Measurements from ENCODE around the gene C19orf81. TPM values are rescaled to one million over a fixed set of nuclear protein-coding genes. Genes with fewer than 3 reads are reported as not detected.

The C19orf81 gene
- total RNA-seq, 1 experiment from 2014 or later: 22.4 TPM

- TF ChIP-seq NFYB (CRISPR knock-in tag; conservative IDR thresholded peaks at IDR 0.05; ENCODE audit: low read depth) (peak; percentile 99), MYBL2 (CRISPR knock-in tag; IDR thresholded peaks at IDR 0.05) (no peak), GRHL2 (CRISPR knock-in tag; IDR thresholded peaks at IDR 0.05; ENCODE audit: insufficient replicate concordance, severe bottlenecking) (no peak), ATF6 (CRISPR knock-in tag; IDR thresholded peaks at IDR 0.05) (no peak), NR1H2 (CRISPR knock-in tag; IDR thresholded peaks at IDR 0.05) (no peak), ZNF121 (CRISPR knock-in tag; IDR thresholded peaks at IDR 0.05) (no peak), ATF1 (CRISPR knock-in tag; IDR thresholded peaks at IDR 0.05) (no peak), E2F5 (CRISPR knock-in tag; IDR thresholded peaks at IDR 0.05) (0 out of 2 replicates have a peak, but pooled peaks have one; percentile 50), ETV6 (CRISPR knock-in tag; IDR thresholded peaks at IDR 0.05) (peak; percentile 75; the same call in 1 of the 2 replicates), ZNF396 (CRISPR knock-in tag; IDR thresholded peaks at IDR 0.05; ENCODE audit: borderline replicate concordance) (no peak), TP53 (CRISPR knock-in tag; IDR thresholded peaks at IDR 0.05) (no peak), MXD4 (CRISPR knock-in tag; IDR thresholded peaks at IDR 0.05; ENCODE audit: borderline replicate concordance) (no peak), FOXP1 (CRISPR knock-in tag; IDR thresholded peaks at IDR 0.05; ENCODE audit: borderline replicate concordance) (peak; percentile 71; the same call in 1 of the 2 replicates), TEAD4 (CRISPR knock-in tag; IDR thresholded peaks at IDR 0.05) (no peak), GTF2I (CRISPR knock-in tag; conservative IDR thresholded peaks at IDR 0.05) (no peak)
- TF ChIP-seq, protein P1, sequence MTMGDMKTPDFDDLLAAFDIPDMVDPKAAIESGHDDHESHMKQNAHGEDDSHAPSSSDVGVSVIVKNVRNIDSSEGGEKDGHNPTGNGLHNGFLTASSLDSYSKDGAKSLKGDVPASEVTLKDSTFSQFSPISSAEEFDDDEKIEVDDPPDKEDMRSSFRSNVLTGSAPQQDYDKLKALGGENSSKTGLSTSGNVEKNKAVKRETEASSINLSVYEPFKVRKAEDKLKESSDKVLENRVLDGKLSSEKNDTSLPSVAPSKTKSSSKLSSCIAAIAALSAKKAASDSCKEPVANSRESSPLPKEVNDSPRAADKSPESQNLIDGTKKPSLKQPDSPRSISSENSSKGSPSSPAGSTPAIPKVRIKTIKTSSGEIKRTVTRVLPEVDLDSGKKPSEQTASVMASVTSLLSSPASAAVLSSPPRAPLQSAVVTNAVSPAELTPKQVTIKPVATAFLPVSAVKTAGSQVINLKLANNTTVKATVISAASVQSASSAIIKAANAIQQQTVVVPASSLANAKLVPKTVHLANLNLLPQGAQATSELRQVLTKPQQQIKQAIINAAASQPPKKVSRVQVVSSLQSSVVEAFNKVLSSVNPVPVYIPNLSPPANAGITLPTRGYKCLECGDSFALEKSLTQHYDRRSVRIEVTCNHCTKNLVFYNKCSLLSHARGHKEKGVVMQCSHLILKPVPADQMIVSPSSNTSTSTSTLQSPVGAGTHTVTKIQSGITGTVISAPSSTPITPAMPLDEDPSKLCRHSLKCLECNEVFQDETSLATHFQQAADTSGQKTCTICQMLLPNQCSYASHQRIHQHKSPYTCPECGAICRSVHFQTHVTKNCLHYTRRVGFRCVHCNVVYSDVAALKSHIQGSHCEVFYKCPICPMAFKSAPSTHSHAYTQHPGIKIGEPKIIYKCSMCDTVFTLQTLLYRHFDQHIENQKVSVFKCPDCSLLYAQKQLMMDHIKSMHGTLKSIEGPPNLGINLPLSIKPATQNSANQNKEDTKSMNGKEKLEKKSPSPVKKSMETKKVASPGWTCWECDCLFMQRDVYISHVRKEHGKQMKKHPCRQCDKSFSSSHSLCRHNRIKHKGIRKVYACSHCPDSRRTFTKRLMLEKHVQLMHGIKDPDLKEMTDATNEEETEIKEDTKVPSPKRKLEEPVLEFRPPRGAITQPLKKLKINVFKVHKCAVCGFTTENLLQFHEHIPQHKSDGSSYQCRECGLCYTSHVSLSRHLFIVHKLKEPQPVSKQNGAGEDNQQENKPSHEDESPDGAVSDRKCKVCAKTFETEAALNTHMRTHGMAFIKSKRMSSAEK (CRISPR knock-in tag; IDR thresholded peaks at IDR 0.05; ENCODE audit: borderline replicate concordance): no peak
- TF ChIP-seq, protein P2, sequence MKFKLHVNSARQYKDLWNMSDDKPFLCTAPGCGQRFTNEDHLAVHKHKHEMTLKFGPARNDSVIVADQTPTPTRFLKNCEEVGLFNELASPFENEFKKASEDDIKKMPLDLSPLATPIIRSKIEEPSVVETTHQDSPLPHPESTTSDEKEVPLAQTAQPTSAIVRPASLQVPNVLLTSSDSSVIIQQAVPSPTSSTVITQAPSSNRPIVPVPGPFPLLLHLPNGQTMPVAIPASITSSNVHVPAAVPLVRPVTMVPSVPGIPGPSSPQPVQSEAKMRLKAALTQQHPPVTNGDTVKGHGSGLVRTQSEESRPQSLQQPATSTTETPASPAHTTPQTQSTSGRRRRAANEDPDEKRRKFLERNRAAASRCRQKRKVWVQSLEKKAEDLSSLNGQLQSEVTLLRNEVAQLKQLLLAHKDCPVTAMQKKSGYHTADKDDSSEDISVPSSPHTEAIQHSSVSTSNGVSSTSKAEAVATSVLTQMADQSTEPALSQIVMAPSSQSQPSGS (CRISPR knock-in tag; IDR thresholded peaks at IDR 0.05; ENCODE audit: borderline replicate concordance, low read depth): no peak
- TF ChIP-seq, protein P3, sequence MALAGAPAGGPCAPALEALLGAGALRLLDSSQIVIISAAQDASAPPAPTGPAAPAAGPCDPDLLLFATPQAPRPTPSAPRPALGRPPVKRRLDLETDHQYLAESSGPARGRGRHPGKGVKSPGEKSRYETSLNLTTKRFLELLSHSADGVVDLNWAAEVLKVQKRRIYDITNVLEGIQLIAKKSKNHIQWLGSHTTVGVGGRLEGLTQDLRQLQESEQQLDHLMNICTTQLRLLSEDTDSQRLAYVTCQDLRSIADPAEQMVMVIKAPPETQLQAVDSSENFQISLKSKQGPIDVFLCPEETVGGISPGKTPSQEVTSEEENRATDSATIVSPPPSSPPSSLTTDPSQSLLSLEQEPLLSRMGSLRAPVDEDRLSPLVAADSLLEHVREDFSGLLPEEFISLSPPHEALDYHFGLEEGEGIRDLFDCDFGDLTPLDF (CRISPR knock-in tag; IDR thresholded peaks at IDR 0.05): no peak
These were observed 30.2 kb downstream of the C19orf81 start (continued) for GRCh38 chr19:50679177-50680125.
